BLaER1 treated with 17β-estradiol and CSF1 and Interleukin-3, amounts not matched to agents 10 nM and 100 nM (cell line): ENCODE data around the gene DBF4B.
A peak's percentile ranks its signal among the peaks of the same experiment; 100 is the strongest.
"Not testable (repeated sequence)": the region's sequence is repeated elsewhere in the genome, so short reads cannot be mapped to it uniquely, and the experiment has no call there.

Experiments
- H3K27ac ChIP-seq, 11 experiments: shearing (Covaris generic); formaldehyde crosslinking; 2 replicates each; pipeline ENCODE4 v1.8.1; 2022
- H3K27me3 ChIP-seq, 11 experiments: shearing (Covaris generic); formaldehyde crosslinking; 2 replicates each; pipeline ENCODE4 v1.8.1; 2022
- H3K36me3 ChIP-seq, 11 experiments: shearing (Covaris generic); formaldehyde crosslinking; 2 replicates each; pipeline ENCODE4 v1.8.1; 2022
- H3K4me1 ChIP-seq, 10 experiments: shearing (Covaris generic); formaldehyde crosslinking; 2 replicates each; pipeline ENCODE4 v1.8.1; 2022
- H3K4me2 ChIP-seq, 11 experiments: shearing (Covaris generic); formaldehyde crosslinking; 2 replicates each; pipeline ENCODE4 v1.8.1; 2022
- H3K4me3 ChIP-seq, 10 experiments: shearing (Covaris generic); formaldehyde crosslinking; 2 replicates each; pipeline ENCODE4 v1.8.1; 2022
- H3K9ac ChIP-seq, 11 experiments: shearing (Covaris generic); formaldehyde crosslinking; 2 replicates each; pipeline ENCODE4 v1.8.1; 2022
- H3K9me3 ChIP-seq, 11 experiments: shearing (Covaris generic); formaldehyde crosslinking; replicated peaks in 1 of 11; 2 replicates each; pipeline ENCODE4 v1.8.1; 2022
- H4K20me1 ChIP-seq, 11 experiments: shearing (Covaris generic); formaldehyde crosslinking; 2 replicates each; pipeline ENCODE4 v1.8.1; 2022
- Cebpa-rat ChIP-seq, 11 experiments: shearing (Covaris generic); IDR thresholded peaks; 2 replicates each; pipeline ENCODE4 v1.8.1; 2022

The DBF4B gene

GRCh38 chr17:44708401-44709263, at the start of gene DBF4B:
DBF4B (plus strand) TSS chr17:44708665; CDS start chr17:44708821, 156 bp downstream.
- no peaks in the 10 kb centered on the region for H3K27me3 ChIP-seq
- H3K9me3 ChIP-seq = no peaks in the 10 kb centered on the region
- H3K4me2 ChIP-seq = peak within 1 kb of the TSS; percentile 85 to 98 (median 95)
- H3K9ac ChIP-seq = peak within 1 kb of the TSS; percentile 81 to 92 (median 87)
- H3K4me3 ChIP-seq = peak within 1 kb of the TSS; percentile 79 to 96 (median 86)
- H3K27ac ChIP-seq = peak within 1 kb of the TSS; percentile 54 to 91 (median 83)
- no peak for TF ChIP-seq Cebpa-rat (IDR thresholded peaks at IDR 0.05)
- peaks cover 20 to 27% (median 25%) of the 10 kb centered on the region in 10 experiments for H3K4me1 ChIP-seq
- H4K20me1 ChIP-seq = no peaks in the 10 kb centered on the region; a peak in 2 of 22 replicates
- H3K36me3 ChIP-seq = peaks cover 0 to 31% (median 16%) of the 10 kb centered on the region in 11 experiments; a peak in 18 of 22 replicates

- no peaks in the 10 kb centered on the region for H3K4me1 ChIP-seq
- no peaks in the 10 kb centered on the region for H4K20me1 ChIP-seq
- H3K4me3 ChIP-seq = no peak overlapping the region
- no peak overlapping the region for H3K27ac ChIP-seq
- no peaks in the 10 kb centered on the region for H3K27me3 ChIP-seq
- no peak overlapping the region for H3K9ac ChIP-seq
- no peak overlapping the region for H3K4me2 ChIP-seq
- H3K36me3 ChIP-seq = no peaks in the 10 kb centered on the region
- TF ChIP-seq Cebpa-rat (IDR thresholded peaks at IDR 0.05) = no peak
- peaks cover 0 to 4% (median 0%) of the 10 kb centered on the region in 11 experiments; a peak in 4 of 22 replicates for H3K9me3 ChIP-seq
Observed at GRCh38 chr17:44661835-44662234, 46.6 kb upstream of the DBF4B start.

GRCh38 chr17:44663095-44663494, 45.4 kb upstream of the DBF4B start:
- H4K20me1 ChIP-seq = no peaks in the 10 kb centered on the region
- no peaks in the 10 kb centered on the region for H3K4me1 ChIP-seq

GRCh38 chr17:44664867-44665266, 43.6 kb upstream of the DBF4B start:
- Histone ChIP-seq H3K4me1 (no peaks in the 10 kb centered on the region), H3K4me3 (no peak overlapping the region), H3K9ac (no peak overlapping the region), H3K4me2 (no peak overlapping the region), H3K27ac (no peak overlapping the region), H4K20me1 (no peaks in the 10 kb centered on the region), H3K36me3 (no peaks in the 10 kb centered on the region), H3K27me3 (no peaks in the 10 kb centered on the region), H3K9me3 (no peaks in the 10 kb centered on the region)
- TF ChIP-seq Cebpa-rat (IDR thresholded peaks at IDR 0.05) = no peak

More at GRCh38 chr17:44663095-44663494, 45.4 kb upstream of the DBF4B start:
- Histone ChIP-seq H3K9me3 (no peaks in the 10 kb centered on the region), H3K27me3 (no peaks in the 10 kb centered on the region), H3K27ac (no peak overlapping the region), H3K4me3 (no peak overlapping the region), H3K9ac (no peak overlapping the region), H3K4me2 (no peak overlapping the region), H3K36me3 (no peaks in the 10 kb centered on the region)
- no peak for TF ChIP-seq Cebpa-rat (IDR thresholded peaks at IDR 0.05)

- Histone ChIP-seq H3K4me2 (no peak overlapping the region), H3K27me3 (no peaks in the 10 kb centered on the region), H3K9me3 (no peaks in the 10 kb centered on the region), H3K4me3 (no peak overlapping the region), H3K4me1 (no peaks in the 10 kb centered on the region), H3K27ac (no peak overlapping the region), H4K20me1 (no peaks in the 10 kb centered on the region), H3K36me3 (no peaks in the 10 kb centered on the region), H3K9ac (no peak overlapping the region)
- no peak for TF ChIP-seq Cebpa-rat (IDR thresholded peaks at IDR 0.05)
Observed at GRCh38 chr17:44666006-44666405, 42.5 kb upstream of the DBF4B start.

GRCh38 chr17:44672479-44673093, 35.9 kb upstream of the DBF4B start:
- Histone ChIP-seq H3K4me2 (no peak overlapping the region), H3K36me3 (peaks cover 0 to 16% (median 7%) of the 10 kb centered on the region in 11 experiments; a peak in 15 of 22 replicates), H3K4me3 (no peak overlapping the region), H3K9ac (no peak overlapping the region), H3K4me1 (peaks cover 0 to 13% (median 0%) of the 10 kb centered on the region in 10 experiments; a peak in 3 of 20 replicates), H3K9me3 (no peaks in the 10 kb centered on the region), H3K27ac (no peak overlapping the region), H3K27me3 (no peaks in the 10 kb centered on the region), H4K20me1 (no peaks in the 10 kb centered on the region)
- TF ChIP-seq Cebpa-rat (IDR thresholded peaks at IDR 0.05) = no peak

GRCh38 chr17:44673893-44674292, 34.6 kb upstream of the DBF4B start:
- H3K27ac ChIP-seq = no peak overlapping the region
- no peak for TF ChIP-seq Cebpa-rat (IDR thresholded peaks at IDR 0.05)

GRCh38 chr17:44677136-44677535, 31.3 kb upstream of the DBF4B start:
- H3K27me3 ChIP-seq = no peaks in the 10 kb centered on the region
- H3K9ac ChIP-seq = no peak overlapping the region
- H3K4me1 ChIP-seq = peaks cover 0 to 13% (median 0%) of the 10 kb centered on the region in 10 experiments; a peak in 3 of 20 replicates
- no peak overlapping the region for H3K4me2 ChIP-seq
- no peaks in the 10 kb centered on the region for H3K9me3 ChIP-seq
- H3K27ac ChIP-seq = no peak overlapping the region
- peaks cover 39 to 61% (median 50%) of the 10 kb centered on the region in 11 experiments for H3K36me3 ChIP-seq
- H3K4me3 ChIP-seq = no peak overlapping the region
- no peaks in the 10 kb centered on the region for H4K20me1 ChIP-seq
- TF ChIP-seq Cebpa-rat (IDR thresholded peaks at IDR 0.05) = no peak

More at GRCh38 chr17:44673893-44674292, 34.6 kb upstream of the DBF4B start:
- Histone ChIP-seq H3K9me3 (no peaks in the 10 kb centered on the region), H3K4me3 (no peak overlapping the region), H3K36me3 (peaks cover 9 to 29% (median 20%) of the 10 kb centered on the region in 11 experiments; a peak in 21 of 22 replicates), H3K4me1 (peaks cover 0 to 13% (median 0%) of the 10 kb centered on the region in 10 experiments; a peak in 3 of 20 replicates), H4K20me1 (no peaks in the 10 kb centered on the region), H3K9ac (no peak overlapping the region), H3K4me2 (no peak overlapping the region), H3K27me3 (no peaks in the 10 kb centered on the region)

GRCh38 chr17:44683303-44683702, 25.2 kb upstream of the DBF4B start:
- peaks cover 58 to 99% (median 90%) of the 10 kb centered on the region in 11 experiments for H3K36me3 ChIP-seq

More at GRCh38 chr17:44683303-44683702, 25.2 kb upstream of the DBF4B start:
- H3K27me3 ChIP-seq, H3K4me3 ChIP-seq, H3K9me3 ChIP-seq: not testable (repeated sequence)
- peaks cover 4 to 24% (median 13%) of the 10 kb centered on the region in 10 experiments for H3K4me1 ChIP-seq
- peak overlapping the region in 6 of 11 experiments; percentile 23 to 78 (median 70); a peak in 11 of 22 replicates for H3K27ac ChIP-seq
- TF ChIP-seq Cebpa-rat (IDR thresholded peaks at IDR 0.05) = peak in 2 of 11 experiments; percentile 52 to 58; a peak in 2 of 22 replicates
- peak overlapping the region in 6 of 11 experiments; percentile 8 to 62 (median 24); a peak in 7 of 22 replicates for H3K9ac ChIP-seq
- H3K4me2 ChIP-seq = peak overlapping the region in 5 of 11 experiments; percentile 27 to 58 (median 51); a peak in 9 of 22 replicates
- H4K20me1 ChIP-seq = peaks cover 0 to 18% (median 0%) of the 10 kb centered on the region in 11 experiments; a peak in 3 of 22 replicates
